BLaER1 treated with 17β-estradiol and CSF1 and Interleukin-3, amounts not matched to agents 10 nM and 100 nM (cell line): Measurements from ENCODE around the gene OR51V1.

ENCODE experiments used
- H3K27ac ChIP-seq, 11 experiments: shearing (Covaris generic); formaldehyde crosslinking; 2 replicates each; pipeline ENCODE4 v1.8.1; 2022
- H3K27me3 ChIP-seq, 11 experiments: shearing (Covaris generic); formaldehyde crosslinking; 2 replicates each; pipeline ENCODE4 v1.8.1; 2022
- H3K36me3 ChIP-seq, 11 experiments: shearing (Covaris generic); formaldehyde crosslinking; 2 replicates each; pipeline ENCODE4 v1.8.1; 2022
- H3K4me1 ChIP-seq, 10 experiments: shearing (Covaris generic); formaldehyde crosslinking; 2 replicates each; pipeline ENCODE4 v1.8.1; 2022
- H3K4me2 ChIP-seq, 11 experiments: shearing (Covaris generic); formaldehyde crosslinking; 2 replicates each; pipeline ENCODE4 v1.8.1; 2022
- H3K4me3 ChIP-seq, 10 experiments: shearing (Covaris generic); formaldehyde crosslinking; 2 replicates each; pipeline ENCODE4 v1.8.1; 2022
- H3K9ac ChIP-seq, 11 experiments: shearing (Covaris generic); formaldehyde crosslinking; 2 replicates each; pipeline ENCODE4 v1.8.1; 2022
- H3K9me3 ChIP-seq, 11 experiments: shearing (Covaris generic); formaldehyde crosslinking; replicated peaks in 1 of 11; 2 replicates each; pipeline ENCODE4 v1.8.1; 2022
- H4K20me1 ChIP-seq, 11 experiments: shearing (Covaris generic); formaldehyde crosslinking; 2 replicates each; pipeline ENCODE4 v1.8.1; 2022
- Cebpa-rat ChIP-seq, 11 experiments: shearing (Covaris generic); IDR thresholded peaks; 2 replicates each; pipeline ENCODE4 v1.8.1; 2022

Gene OR51V1

DNA sequence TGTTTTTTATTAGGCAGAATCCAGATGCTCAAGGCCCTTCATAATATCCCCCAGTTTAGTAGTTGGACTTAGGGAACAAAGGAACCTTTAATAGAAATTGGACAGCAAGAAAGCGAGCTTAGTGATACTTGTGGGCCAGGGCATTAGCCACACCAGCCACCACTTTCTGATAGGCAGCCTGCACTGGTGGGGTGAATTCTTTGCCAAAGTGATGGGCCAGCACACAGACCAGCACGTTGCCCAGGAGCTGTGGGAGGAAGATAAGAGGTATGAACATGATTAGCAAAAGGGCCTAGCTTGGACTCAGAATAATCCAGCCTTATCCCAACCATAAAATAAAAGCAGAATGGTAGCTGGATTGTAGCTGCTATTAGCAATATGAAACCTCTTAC is 25.0 kb upstream of the OR51V1 start:
- no peak overlapping the region for H3K9ac ChIP-seq
- no peak overlapping the region for H3K4me2 ChIP-seq
- H3K4me3 ChIP-seq: no peak overlapping the region
- no peaks in the 10 kb centered on the region for H3K27me3 ChIP-seq
- H4K20me1 ChIP-seq: no peaks in the 10 kb centered on the region
- no peaks in the 10 kb centered on the region for H3K36me3 ChIP-seq
- H3K27ac ChIP-seq: no peak overlapping the region
- H3K9me3 ChIP-seq: peaks cover 0 to 4% (median 0%) of the 10 kb centered on the region in 11 experiments; a peak in 2 of 22 replicates
- no peak for TF ChIP-seq Cebpa-rat (IDR thresholded peaks at IDR 0.05)
- H3K4me1 ChIP-seq: no peaks in the 10 kb centered on the region

DNA sequence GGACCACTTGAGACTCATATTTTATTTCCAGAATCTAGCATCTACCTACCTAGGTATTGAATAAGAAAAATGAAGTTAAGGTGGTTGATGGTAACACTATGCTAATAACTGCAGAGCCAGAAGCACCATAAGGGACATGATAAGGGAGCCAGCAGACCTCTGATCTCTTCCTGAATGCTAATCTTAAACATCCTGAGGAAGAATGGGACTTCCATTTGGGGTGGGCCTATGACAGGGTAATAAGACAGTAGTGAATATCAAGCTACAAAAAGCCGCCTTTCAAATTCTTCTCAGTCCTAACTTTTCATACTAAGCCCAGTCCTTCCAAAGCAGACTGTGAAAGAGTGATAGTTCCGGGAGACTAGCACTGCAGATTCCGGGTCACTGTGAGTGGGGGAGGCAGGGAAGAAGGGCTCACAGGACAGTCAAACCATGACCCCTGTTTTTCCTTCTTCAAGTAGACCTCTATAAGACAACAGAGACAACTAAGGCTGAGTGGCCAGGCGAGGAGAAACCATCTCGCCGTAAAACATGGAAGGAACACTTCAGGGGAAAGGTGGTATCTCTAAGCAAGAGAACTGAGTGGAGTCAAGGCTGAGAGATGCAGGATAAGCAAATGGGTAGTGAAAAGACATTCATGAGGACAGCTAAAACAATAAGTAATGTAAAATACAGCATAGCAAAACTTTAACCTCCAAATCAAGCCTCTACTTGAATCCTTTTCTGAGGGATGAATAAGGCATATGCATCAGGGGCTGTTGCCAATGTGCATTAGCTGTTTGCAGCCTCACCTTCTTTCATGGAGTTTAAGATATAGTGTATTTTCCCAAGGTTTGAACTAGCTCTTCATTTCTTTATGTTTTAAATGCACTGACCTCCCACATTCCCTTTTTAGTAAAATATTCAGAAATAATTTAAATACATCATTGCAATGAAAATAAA is 24.3 kb upstream of the OR51V1 start:
- Histone ChIP-seq H3K9ac (no peak overlapping the region), H3K4me1 (no peaks in the 10 kb centered on the region), H3K9me3 (peaks cover 0 to 4% (median 0%) of the 10 kb centered on the region in 11 experiments; a peak in 2 of 22 replicates), H3K4me3 (no peak overlapping the region), H3K4me2 (no peak overlapping the region), H3K27me3 (no peaks in the 10 kb centered on the region), H3K27ac (no peak overlapping the region), H3K36me3 (no peaks in the 10 kb centered on the region), H4K20me1 (no peaks in the 10 kb centered on the region)
- no peak for TF ChIP-seq Cebpa-rat (IDR thresholded peaks at IDR 0.05)

GRCh38 chr11:5223686-5224085 is 23.2 kb upstream of the OR51V1 start:
- Histone ChIP-seq H3K4me1 (no peaks in the 10 kb centered on the region), H3K9ac (no peak overlapping the region), H3K27me3 (no peaks in the 10 kb centered on the region), H3K4me2 (no peak overlapping the region), H3K9me3 (peaks cover 0 to 4% (median 0%) of the 10 kb centered on the region in 11 experiments; a peak in 2 of 22 replicates), H3K27ac (no peak overlapping the region), H3K36me3 (no peaks in the 10 kb centered on the region), H4K20me1 (no peaks in the 10 kb centered on the region), H3K4me3 (no peak overlapping the region)
- TF ChIP-seq Cebpa-rat (IDR thresholded peaks at IDR 0.05): no peak

- H3K9me3 ChIP-seq: peaks cover 0 to 4% (median 0%) of the 10 kb centered on the region in 11 experiments; a peak in 2 of 22 replicates
- no peak overlapping the region for H3K27ac ChIP-seq
- H4K20me1 ChIP-seq: no peaks in the 10 kb centered on the region
- no peak for TF ChIP-seq Cebpa-rat (IDR thresholded peaks at IDR 0.05)
- no peaks in the 10 kb centered on the region for H3K36me3 ChIP-seq
- no peak overlapping the region for H3K4me3 ChIP-seq
- no peaks in the 10 kb centered on the region for H3K27me3 ChIP-seq
- no peaks in the 10 kb centered on the region for H3K4me1 ChIP-seq
- no peak overlapping the region for H3K4me2 ChIP-seq
- no peak overlapping the region for H3K9ac ChIP-seq
Observed at GRCh38 chr11:5223146-5223545, 22.7 kb upstream of the OR51V1 start.

GRCh38 chr11:5210376-5210885 is 9.9 kb upstream of the OR51V1 start:
- no peak overlapping the region for H3K4me2 ChIP-seq
- no peaks in the 10 kb centered on the region for H3K27me3 ChIP-seq
- H3K4me3 ChIP-seq: no peak overlapping the region
- TF ChIP-seq Cebpa-rat (IDR thresholded peaks at IDR 0.05): no peak
- H3K9ac ChIP-seq: no peak overlapping the region
- H3K9me3 ChIP-seq: no peaks in the 10 kb centered on the region
- no peaks in the 10 kb centered on the region for H3K36me3 ChIP-seq
- no peaks in the 10 kb centered on the region for H3K4me1 ChIP-seq
- no peak overlapping the region for H3K27ac ChIP-seq
- no peaks in the 10 kb centered on the region for H4K20me1 ChIP-seq

- H3K4me1 ChIP-seq: no peaks in the 10 kb centered on the region
- no peak overlapping the region for H3K4me3 ChIP-seq
- H3K4me2 ChIP-seq: no peak overlapping the region
- H3K27me3 ChIP-seq: no peaks in the 10 kb centered on the region
- no peaks in the 10 kb centered on the region for H3K9me3 ChIP-seq
- TF ChIP-seq Cebpa-rat (IDR thresholded peaks at IDR 0.05): no peak
- H3K27ac ChIP-seq: no peak overlapping the region
- no peaks in the 10 kb centered on the region for H3K36me3 ChIP-seq
- H3K9ac ChIP-seq: no peak overlapping the region
- H4K20me1 ChIP-seq: no peaks in the 10 kb centered on the region
Observed at GRCh38 chr11:5204787-5205186, 4.3 kb upstream of the OR51V1 start.

GRCh38 chr11:5203366-5203765 is 2.9 kb upstream of the OR51V1 start:
- Histone ChIP-seq H3K27ac (no peak overlapping the region), H4K20me1 (no peaks in the 10 kb centered on the region)

DNA sequence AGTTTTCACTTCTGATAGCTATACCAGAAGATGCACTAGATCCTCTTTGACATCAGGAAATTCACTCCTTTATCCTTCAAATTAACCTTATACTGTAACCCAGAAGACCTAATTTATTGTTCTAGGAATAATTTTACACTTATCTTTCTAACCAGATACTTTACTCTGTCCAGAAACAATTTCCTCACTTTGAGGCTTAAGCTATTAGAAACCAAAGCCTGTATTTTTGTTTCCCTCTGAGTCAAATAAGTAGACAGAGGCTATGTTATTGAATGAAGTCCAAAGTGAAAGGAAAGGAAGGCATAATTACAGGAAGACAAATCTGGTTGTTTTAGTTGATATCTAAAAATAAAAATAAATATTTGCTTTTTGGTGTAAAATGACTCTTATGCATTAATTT is 2.2 kb downstream of the OR51V1 start:
- no peaks in the 10 kb centered on the region for H3K36me3 ChIP-seq
- no peak overlapping the region for H3K4me3 ChIP-seq
- no peaks in the 10 kb centered on the region for H4K20me1 ChIP-seq
- no peak overlapping the region for H3K4me2 ChIP-seq
- no peak overlapping the region for H3K9ac ChIP-seq
- H3K9me3 ChIP-seq: peaks cover 0 to 8% (median 6%) of the 10 kb centered on the region in 11 experiments; a peak in 12 of 22 replicates
- no peak overlapping the region for H3K27ac ChIP-seq
- peaks cover 0 to 10% (median 0%) of the 10 kb centered on the region in 10 experiments; a peak in 3 of 20 replicates for H3K4me1 ChIP-seq
- no peaks in the 10 kb centered on the region for H3K27me3 ChIP-seq
- no peak for TF ChIP-seq Cebpa-rat (IDR thresholded peaks at IDR 0.05)

More at GRCh38 chr11:5203366-5203765, 2.9 kb upstream of the OR51V1 start:
- Histone ChIP-seq H3K9ac (no peak overlapping the region), H3K4me2 (no peak overlapping the region), H3K27me3 (no peaks in the 10 kb centered on the region), H3K4me1 (no peaks in the 10 kb centered on the region), H3K9me3 (no peaks in the 10 kb centered on the region), H3K36me3 (no peaks in the 10 kb centered on the region), H3K4me3 (no peak overlapping the region)
- no peak for TF ChIP-seq Cebpa-rat (IDR thresholded peaks at IDR 0.05)

GRCh38 chr11:5197536-5197935 is 2.9 kb downstream of the OR51V1 start:
- Histone ChIP-seq H3K36me3 (no peaks in the 10 kb centered on the region), H4K20me1 (no peaks in the 10 kb centered on the region), H3K27ac (no peak overlapping the region), H3K4me1 (peaks cover 0 to 10% (median 0%) of the 10 kb centered on the region in 10 experiments; a peak in 3 of 20 replicates), H3K4me3 (no peak overlapping the region), H3K4me2 (0 out of 22 replicates have a peak overlapping the region, but pooled peaks of 2 of the 11 experiments have one; percentile 8 to 17), H3K27me3 (no peaks in the 10 kb centered on the region), H3K9me3 (peaks cover 0 to 11% (median 6%) of the 10 kb centered on the region in 11 experiments; a peak in 12 of 22 replicates), H3K9ac (no peak overlapping the region)
- TF ChIP-seq Cebpa-rat (IDR thresholded peaks at IDR 0.05): no peak
